CD4-positive, alpha-beta T cell (primary cell): ENCODE results near the gene ERMARD. TPM values are rescaled to one million over a fixed set of nuclear protein-coding genes. Genes with fewer than 3 reads are reported as not detected.
A peak's percentile ranks its signal among the peaks of the same experiment; 100 is the strongest.

ENCODE experiments used
- ATAC-seq: fragments of 200-7000 bp; cut with Tn5 transposase; one replicate; pipeline ENCODE4 v1.10.0; 2022; ENCODE audit warnings: mild to moderate bottlenecking; ENCODE audit not compliant: poor library complexity
- CTCF ChIA-PET: fragments of 350-600 bp; sonication (Branson Sonifier 250); formaldehyde crosslinking; loops from one replicate; lab custom pipeline; 2021; ENCODE audit warnings: antibody characterized with exemption, inconsistent platforms; lab: Charles Lee
- POLR2A ChIA-PET: fragments of 350-600 bp; sonication (Branson Sonifier 250); formaldehyde crosslinking; loops from one replicate; lab custom pipeline; 2021; ENCODE audit warnings: antibody characterized with exemption, inconsistent platforms; lab: Charles Lee
- DNase-seq, 14 experiments: peaks; one replicate each; pipeline ENCODE4 v3.0.0-alpha.2; 2013 to 2020; ENCODE audit warnings: mixed read lengths in 2 of 14
- H3K27ac ChIP-seq, 2 donors: one replicate each; pipeline versions ENCODE4 v1.5.1 to v1.7.0; 2013; ENCODE audit warnings: low read length in 2 of 2, low read depth in 1 of 2, mild to moderate bottlenecking in 1 of 2
- H3K27me3 ChIP-seq, 2 experiments: 1 replicate in 1 of 2; 2 replicates in 1 of 2; pipeline versions ENCODE4 v1.6.1 to v1.7.0; 2013; ENCODE audit warnings: low read length in 2 of 2, control low read depth in 1 of 2, mild to moderate bottlenecking in 1 of 2, moderate library complexity in 1 of 2; ENCODE audit not compliant: insufficient read depth in 2 of 2, control insufficient read depth in 1 of 2
- H3K36me3 ChIP-seq: one replicate; pipeline ENCODE4 v1.6.1; 2013; ENCODE audit warnings: low read length, control low read depth; ENCODE audit not compliant: insufficient read depth
- H3K4me1 ChIP-seq: one replicate; pipeline ENCODE4 v1.6.1; 2013; ENCODE audit warnings: low read length, control low read depth; ENCODE audit not compliant: insufficient read depth
- H3K4me3 ChIP-seq: one replicate; pipeline ENCODE4 v1.5.1; 2013; ENCODE audit warnings: mild to moderate bottlenecking, low read length, moderate library complexity
- H3K9me3 ChIP-seq, 2 experiments: 1 replicate in 1 of 2; 2 replicates in 1 of 2; pipeline versions ENCODE4 v1.6.1 to v1.7.0; 2013; ENCODE audit warnings: low read length in 2 of 2, mild to moderate bottlenecking in 2 of 2, control low read depth in 1 of 2, moderate library complexity in 1 of 2; ENCODE audit not compliant: control insufficient read depth in 1 of 2, insufficient read depth in 1 of 2
- H3K27ac Mint-ChIP-seq: one replicate; pipeline ENCODE4 v1.8.0; 2020; ENCODE audit warnings: mixed read lengths
- H3K27me3 Mint-ChIP-seq: one replicate; pipeline ENCODE4 v1.8.0; 2021; ENCODE audit warnings: mixed read lengths
- H3K36me3 Mint-ChIP-seq: one replicate; pipeline ENCODE4 v1.8.0; 2021; ENCODE audit warnings: low read depth, mixed read lengths
- H3K4me1 Mint-ChIP-seq: one replicate; pipeline ENCODE4 v1.8.0; 2021; ENCODE audit warnings: low read depth, mixed read lengths
- H3K4me3 Mint-ChIP-seq: one replicate; pipeline ENCODE4 v1.8.0; 2020; ENCODE audit warnings: mild to moderate bottlenecking, mixed read lengths
- H3K9me3 Mint-ChIP-seq: one replicate; pipeline ENCODE4 v1.8.0; 2020; ENCODE audit warnings: mixed read lengths
- intact Hi-C, 2 experiments: fragments of 100-400 bp; cut with DNase I in 1 of 2; cut with micrococcal nuclease in 1 of 2; formaldehyde crosslinking; loops; one replicate each; pipeline versions ENCODE4 v1.15.1 to v1.9.0; 2023 to 2025; cut with DNase I, micrococcal nuclease
- total RNA-seq, 174 experiments: library from RNA in 2 of 174; stranded (reverse) in 2 of 174; gene quantifications; one replicate each; pipeline ENCODE4 v1.2.3 and lab custom pipeline; 2021 to 2026
- TF ChIP-seq, protein P1 (sequence below): fragments of 200-600 bp; IDR thresholded peaks from one replicate; pipeline ENCODE4 v1.8.0; 2022; ENCODE audit warnings: antibody characterized with exemption, mild to moderate bottlenecking

ERMARD gene
- total RNA-seq, 2 experiments from 2014 or later, result 24.2 to 26.2 TPM

DNA sequence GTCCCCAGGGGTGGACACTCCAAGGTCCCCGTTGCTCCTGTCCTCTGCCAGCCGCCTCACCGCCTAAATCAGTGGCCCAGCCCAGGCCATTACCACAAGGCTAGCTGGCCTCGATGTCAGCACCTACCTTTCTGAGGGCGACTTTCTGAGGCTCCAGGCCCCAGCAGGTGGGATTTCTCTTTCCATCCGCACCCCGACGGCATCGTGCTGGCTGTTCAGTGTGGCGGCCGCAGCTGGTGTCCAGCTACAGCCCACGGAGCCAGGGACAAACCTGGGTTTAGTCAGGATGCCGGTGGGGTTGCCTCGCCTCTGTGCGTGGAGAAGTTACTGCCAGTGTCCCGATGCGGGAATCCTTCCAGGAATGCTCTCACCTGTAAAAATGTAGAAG, 60.8 kb downstream of the ERMARD start:
- Mint-ChIP-seq H3K4me3 (no peak overlapping the region), H3K27ac (no peak overlapping the region), H3K36me3 (no peaks in the 10 kb centered on the region), H3K27me3 (peaks cover 28% of the 10 kb centered on the region), H3K4me1 (peaks cover 12% of the 10 kb centered on the region), H3K9me3 (peaks cover 2% of the 10 kb centered on the region)
- DNase-seq (peak in 1 of 14 experiments; percentile 25), ATAC-seq (no peak)
- Histone ChIP-seq H3K4me1 (peaks cover 22% of the 10 kb centered on the region), H3K27me3 (no peaks in the 10 kb centered on the region), H3K9me3 (peaks cover 8 to 9% of the 10 kb centered on the region in 2 experiments), H3K27ac (no peak overlapping the region), H3K36me3 (no peaks in the 10 kb centered on the region), H3K4me3 (no peak overlapping the region)
- CTCF ChIA-PET, result no interaction called here
- POLR2A ChIA-PET, result no interaction called here
- intact Hi-C loops, result no loop called here
- TF ChIP-seq, protein P1, sequence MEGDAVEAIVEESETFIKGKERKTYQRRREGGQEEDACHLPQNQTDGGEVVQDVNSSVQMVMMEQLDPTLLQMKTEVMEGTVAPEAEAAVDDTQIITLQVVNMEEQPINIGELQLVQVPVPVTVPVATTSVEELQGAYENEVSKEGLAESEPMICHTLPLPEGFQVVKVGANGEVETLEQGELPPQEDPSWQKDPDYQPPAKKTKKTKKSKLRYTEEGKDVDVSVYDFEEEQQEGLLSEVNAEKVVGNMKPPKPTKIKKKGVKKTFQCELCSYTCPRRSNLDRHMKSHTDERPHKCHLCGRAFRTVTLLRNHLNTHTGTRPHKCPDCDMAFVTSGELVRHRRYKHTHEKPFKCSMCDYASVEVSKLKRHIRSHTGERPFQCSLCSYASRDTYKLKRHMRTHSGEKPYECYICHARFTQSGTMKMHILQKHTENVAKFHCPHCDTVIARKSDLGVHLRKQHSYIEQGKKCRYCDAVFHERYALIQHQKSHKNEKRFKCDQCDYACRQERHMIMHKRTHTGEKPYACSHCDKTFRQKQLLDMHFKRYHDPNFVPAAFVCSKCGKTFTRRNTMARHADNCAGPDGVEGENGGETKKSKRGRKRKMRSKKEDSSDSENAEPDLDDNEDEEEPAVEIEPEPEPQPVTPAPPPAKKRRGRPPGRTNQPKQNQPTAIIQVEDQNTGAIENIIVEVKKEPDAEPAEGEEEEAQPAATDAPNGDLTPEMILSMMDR, result no peak

DNA sequence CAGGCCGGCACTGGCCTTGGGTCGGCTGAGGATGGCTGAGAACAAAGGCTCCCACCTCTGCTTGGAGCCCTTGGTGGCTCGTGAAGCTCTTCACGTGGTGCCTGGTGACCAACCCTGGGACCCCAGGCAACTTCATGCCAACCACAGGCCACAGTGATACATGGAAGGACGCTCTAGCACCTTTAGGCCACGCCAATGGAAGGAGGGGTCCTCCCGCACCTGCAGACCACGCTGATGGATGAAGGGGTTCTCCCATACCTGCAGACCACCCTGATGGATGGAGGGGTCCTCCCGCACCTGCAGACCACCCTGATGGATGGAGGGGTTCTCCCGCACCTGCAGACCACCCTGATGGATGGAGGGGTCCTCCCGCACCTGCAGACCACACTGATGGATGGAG, 62.5 kb downstream of the ERMARD start:
- H3K4me3 Mint-ChIP-seq, result no peak overlapping the region
- Histone ChIP-seq H3K9me3 (peaks cover 8 to 9% of the 10 kb centered on the region in 2 experiments), H3K4me1 (peaks cover 6% of the 10 kb centered on the region), H3K4me3 (no peak overlapping the region), H3K27me3 (peaks cover 0 to 2% of the 10 kb centered on the region in 2 experiments), H3K36me3 (no peaks in the 10 kb centered on the region), H3K27ac (no peak overlapping the region)
- ATAC-seq (no peak), DNase-seq (no peak)
- H3K9me3 Mint-ChIP-seq, result peaks cover 2% of the 10 kb centered on the region
- TF ChIP-seq, protein P1, result no peak
- no peak overlapping the region for H3K27ac Mint-ChIP-seq
- ChIA-PET CTCF (no interaction called here), POLR2A (no interaction called here)
- peaks cover 41% of the 10 kb centered on the region for H3K27me3 Mint-ChIP-seq
- no peaks in the 10 kb centered on the region for H3K36me3 Mint-ChIP-seq
- intact Hi-C loops, result no loop called here
- H3K4me1 Mint-ChIP-seq, result peaks cover 5% of the 10 kb centered on the region

DNA sequence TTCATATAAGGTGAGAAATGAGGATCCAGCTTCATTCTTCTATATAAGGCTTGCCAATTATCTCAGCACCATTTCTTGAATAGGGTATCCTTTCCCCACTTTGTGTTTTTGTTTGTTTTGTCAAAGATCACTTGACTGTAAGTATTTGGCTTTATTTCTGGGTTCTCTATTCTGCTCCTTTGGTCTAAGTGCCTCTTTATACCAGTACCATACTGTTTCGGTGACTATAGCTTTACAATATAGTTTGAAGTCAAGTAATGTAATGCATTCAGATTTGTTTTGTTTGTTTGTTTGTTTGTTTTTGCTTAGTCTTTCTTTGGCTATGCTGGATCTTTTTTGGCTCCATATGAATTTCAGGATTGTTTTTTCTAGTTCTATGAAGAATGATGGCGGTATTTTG, 64.6 kb downstream of the ERMARD start:
- Histone ChIP-seq H3K9me3 (peaks cover 8 to 9% of the 10 kb centered on the region in 2 experiments), H3K4me3 (no peak overlapping the region), H3K4me1 (no peaks in the 10 kb centered on the region), H3K27ac (no peak overlapping the region), H3K36me3 (no peaks in the 10 kb centered on the region), H3K27me3 (peaks cover 4% of the 10 kb centered on the region in 2 experiments)
- Mint-ChIP-seq H3K4me1 (no peaks in the 10 kb centered on the region), H3K4me3 (no peak overlapping the region), H3K27me3 (peaks cover 48% of the 10 kb centered on the region), H3K36me3 (no peaks in the 10 kb centered on the region), H3K27ac (no peak overlapping the region), H3K9me3 (peaks cover 2% of the 10 kb centered on the region)
- intact Hi-C loops, result no loop called here
- ATAC-seq (no peak), DNase-seq (no peak)
- CTCF ChIA-PET, result no interaction called here
- POLR2A ChIA-PET, result no interaction called here
- TF ChIP-seq, protein P1, result no peak
